ENCODE data around the gene FOLR1.

FOLR1 gene

DNA sequence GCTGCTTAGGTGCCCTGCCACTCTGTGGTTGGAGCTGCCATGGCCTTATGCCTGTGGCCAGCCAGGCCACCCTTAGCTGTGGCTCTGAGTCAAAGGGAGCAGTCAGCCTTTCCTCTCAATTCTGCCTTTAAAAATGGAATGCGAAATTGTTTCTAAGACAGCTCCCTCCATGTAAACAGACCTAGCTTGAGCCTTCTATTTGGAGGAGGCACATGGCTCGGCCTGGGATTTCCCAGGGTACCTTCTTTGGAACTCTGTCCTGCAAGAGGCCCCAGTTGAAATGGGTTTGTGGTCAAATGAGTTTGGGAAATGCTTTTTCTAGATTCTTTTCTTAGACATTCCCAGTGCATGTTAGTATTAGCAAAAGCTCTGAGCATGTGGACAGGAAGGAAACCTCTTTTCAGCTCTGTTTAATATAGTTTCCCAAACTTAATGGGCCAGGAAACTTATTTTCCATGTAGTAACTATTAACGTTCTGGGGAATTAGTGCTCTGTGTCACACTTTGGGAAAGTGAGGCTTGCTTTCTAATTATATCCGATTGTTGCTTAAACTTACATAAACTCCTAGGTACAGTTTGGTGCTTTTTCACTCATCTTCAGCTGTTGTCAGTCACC, 44.2 kb downstream of the FOLR1 start:
- TF ChIP-seq, protein P1, sequence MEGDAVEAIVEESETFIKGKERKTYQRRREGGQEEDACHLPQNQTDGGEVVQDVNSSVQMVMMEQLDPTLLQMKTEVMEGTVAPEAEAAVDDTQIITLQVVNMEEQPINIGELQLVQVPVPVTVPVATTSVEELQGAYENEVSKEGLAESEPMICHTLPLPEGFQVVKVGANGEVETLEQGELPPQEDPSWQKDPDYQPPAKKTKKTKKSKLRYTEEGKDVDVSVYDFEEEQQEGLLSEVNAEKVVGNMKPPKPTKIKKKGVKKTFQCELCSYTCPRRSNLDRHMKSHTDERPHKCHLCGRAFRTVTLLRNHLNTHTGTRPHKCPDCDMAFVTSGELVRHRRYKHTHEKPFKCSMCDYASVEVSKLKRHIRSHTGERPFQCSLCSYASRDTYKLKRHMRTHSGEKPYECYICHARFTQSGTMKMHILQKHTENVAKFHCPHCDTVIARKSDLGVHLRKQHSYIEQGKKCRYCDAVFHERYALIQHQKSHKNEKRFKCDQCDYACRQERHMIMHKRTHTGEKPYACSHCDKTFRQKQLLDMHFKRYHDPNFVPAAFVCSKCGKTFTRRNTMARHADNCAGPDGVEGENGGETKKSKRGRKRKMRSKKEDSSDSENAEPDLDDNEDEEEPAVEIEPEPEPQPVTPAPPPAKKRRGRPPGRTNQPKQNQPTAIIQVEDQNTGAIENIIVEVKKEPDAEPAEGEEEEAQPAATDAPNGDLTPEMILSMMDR (IDR thresholded peaks at IDR 0.05), result no peak
- peaks cover 60 to 71% (median 66%) of the 10 kb centered on the region in 3 donors for H3K36me3 ChIP-seq
- H3K27ac ChIP-seq, result no peak overlapping the region
- H3K9me3 ChIP-seq, result no peaks in the 10 kb centered on the region
- intact Hi-C loops (cut with DNase I; ENCODE audit: low total_unique reads), result no loop called here
- peaks cover 0 to 39% (median 33%) of the 10 kb centered on the region in 4 donors for H3K4me1 ChIP-seq
- H3K27me3 ChIP-seq, result peaks cover 0 to 7% of the 10 kb centered on the region in 2 donors
- H3K4me3 ChIP-seq, result no peak overlapping the region
- no peak for DNase-seq

DNA sequence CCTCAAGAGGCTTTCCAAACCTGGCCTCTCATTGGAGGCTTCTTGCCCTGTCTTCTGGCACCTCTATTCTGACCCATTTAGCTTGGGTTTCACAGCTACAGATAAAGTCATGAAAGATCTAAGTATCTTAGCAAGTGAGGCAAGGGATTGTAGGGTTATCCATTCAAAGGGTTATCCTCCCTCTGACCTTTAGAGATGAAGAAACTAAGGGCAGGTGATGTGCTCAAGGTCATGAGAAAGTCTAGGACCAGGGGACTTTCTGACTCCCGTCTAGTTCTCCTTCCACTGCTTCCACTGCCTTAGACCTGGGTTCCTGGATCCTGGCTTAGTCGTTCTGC, 44.8 kb downstream of the FOLR1 start:
- TF ChIP-seq, protein P1 (IDR thresholded peaks at IDR 0.05), result no peak
- H3K4me3 ChIP-seq, result no peak overlapping the region
- no peaks in the 10 kb centered on the region for H3K9me3 ChIP-seq
- intact Hi-C loops (cut with DNase I; ENCODE audit: low total_unique reads), result no loop called here
- no peak for DNase-seq
- H3K4me1 ChIP-seq, result peaks cover 0 to 40% (median 33%) of the 10 kb centered on the region in 4 donors
- no peak overlapping the region for H3K27ac ChIP-seq
- peaks cover 0 to 12% of the 10 kb centered on the region in 2 donors for H3K27me3 ChIP-seq
- H3K36me3 ChIP-seq, result peaks cover 55 to 65% (median 61%) of the 10 kb centered on the region in 3 donors

DNA sequence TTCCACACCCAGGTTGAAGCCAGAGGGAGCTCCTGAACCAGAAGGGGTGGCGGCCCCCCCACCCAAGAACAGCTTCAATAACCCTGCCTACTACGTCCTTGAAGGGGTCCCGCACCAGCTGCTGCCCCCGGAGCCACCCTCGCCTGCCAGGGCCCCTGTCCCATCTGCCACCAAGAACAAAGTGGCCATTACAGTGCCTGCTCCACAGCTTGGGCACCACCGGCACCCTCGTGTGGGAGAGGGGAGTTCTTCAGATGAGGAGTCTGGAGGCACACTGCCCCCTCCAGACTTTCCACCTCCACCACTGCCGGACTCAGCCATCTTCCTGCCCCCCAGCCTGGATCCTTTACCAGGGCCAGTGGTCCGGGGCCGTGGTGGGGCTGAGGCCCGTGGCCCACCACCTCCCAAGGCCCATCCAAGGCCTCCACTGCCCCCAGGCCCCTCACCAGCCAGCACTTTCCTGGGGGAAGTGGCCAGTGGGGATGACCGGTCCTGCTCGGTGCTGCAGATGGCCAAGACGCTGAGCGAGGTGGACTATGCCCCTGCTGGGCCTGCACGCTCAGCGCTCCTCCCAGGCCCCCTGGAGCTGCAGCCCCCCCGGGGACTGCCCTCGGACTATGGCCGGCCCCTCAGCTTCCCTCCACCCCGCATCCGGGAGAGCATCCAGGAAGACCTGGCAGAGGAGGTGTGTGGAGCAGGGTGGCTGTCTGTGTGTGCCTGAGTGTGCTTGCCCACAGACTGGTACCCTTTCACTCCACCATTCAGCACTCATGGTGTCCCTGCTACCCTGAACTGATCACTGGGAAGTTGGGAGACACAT, 45.4 kb downstream of the FOLR1 start:
- peak overlapping the region; percentile 0 to 5 for H3K27ac ChIP-seq
- TF ChIP-seq, protein P1 (IDR thresholded peaks at IDR 0.05), result no peak
- no peak overlapping the region for H3K4me3 ChIP-seq
- H3K4me1 ChIP-seq, result peaks cover 0 to 40% (median 33%) of the 10 kb centered on the region in 4 donors
- intact Hi-C loops (cut with DNase I; ENCODE audit: low total_unique reads), result no loop called here
- no peaks in the 10 kb centered on the region for H3K9me3 ChIP-seq
- no peak for DNase-seq
- peaks cover 0 to 18% of the 10 kb centered on the region in 2 donors for H3K27me3 ChIP-seq
- H3K36me3 ChIP-seq, result peaks cover 49 to 59% (median 55%) of the 10 kb centered on the region in 3 donors

DNA sequence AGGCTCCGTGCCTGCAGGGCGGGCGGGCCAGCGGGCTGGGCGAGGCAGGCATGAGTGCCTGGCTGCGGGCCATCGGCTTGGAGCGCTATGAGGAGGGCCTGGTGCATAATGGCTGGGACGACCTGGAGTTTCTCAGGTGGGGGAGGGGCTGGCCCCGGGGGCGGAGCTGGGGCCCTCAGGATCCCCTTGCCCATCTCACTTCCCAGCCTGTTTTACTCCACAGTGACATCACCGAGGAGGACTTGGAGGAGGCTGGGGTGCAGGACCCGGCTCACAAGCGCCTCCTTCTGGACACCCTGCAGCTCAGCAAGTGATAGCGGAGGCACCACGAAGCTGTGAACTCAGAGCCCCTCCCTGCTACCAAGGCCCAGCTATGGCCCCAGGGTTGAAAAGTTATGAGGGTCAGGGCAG, 46.1 kb downstream of the FOLR1 start:
- intact Hi-C loops (cut with DNase I; ENCODE audit: low total_unique reads), result no loop called here
- TF ChIP-seq, protein P1 (IDR thresholded peaks at IDR 0.05), result peak; percentile 55 to 71
- no peak for DNase-seq
- Histone ChIP-seq H3K4me1 (peaks cover 0 to 40% (median 33%) of the 10 kb centered on the region in 4 donors), H3K4me3 (no peak overlapping the region), H3K27ac (peak overlapping the region; percentile 0 to 54), H3K9me3 (no peaks in the 10 kb centered on the region), H3K27me3 (peaks cover 0 to 25% of the 10 kb centered on the region in 2 donors), H3K36me3 (peaks cover 42 to 52% (median 48%) of the 10 kb centered on the region in 3 donors)

DNA sequence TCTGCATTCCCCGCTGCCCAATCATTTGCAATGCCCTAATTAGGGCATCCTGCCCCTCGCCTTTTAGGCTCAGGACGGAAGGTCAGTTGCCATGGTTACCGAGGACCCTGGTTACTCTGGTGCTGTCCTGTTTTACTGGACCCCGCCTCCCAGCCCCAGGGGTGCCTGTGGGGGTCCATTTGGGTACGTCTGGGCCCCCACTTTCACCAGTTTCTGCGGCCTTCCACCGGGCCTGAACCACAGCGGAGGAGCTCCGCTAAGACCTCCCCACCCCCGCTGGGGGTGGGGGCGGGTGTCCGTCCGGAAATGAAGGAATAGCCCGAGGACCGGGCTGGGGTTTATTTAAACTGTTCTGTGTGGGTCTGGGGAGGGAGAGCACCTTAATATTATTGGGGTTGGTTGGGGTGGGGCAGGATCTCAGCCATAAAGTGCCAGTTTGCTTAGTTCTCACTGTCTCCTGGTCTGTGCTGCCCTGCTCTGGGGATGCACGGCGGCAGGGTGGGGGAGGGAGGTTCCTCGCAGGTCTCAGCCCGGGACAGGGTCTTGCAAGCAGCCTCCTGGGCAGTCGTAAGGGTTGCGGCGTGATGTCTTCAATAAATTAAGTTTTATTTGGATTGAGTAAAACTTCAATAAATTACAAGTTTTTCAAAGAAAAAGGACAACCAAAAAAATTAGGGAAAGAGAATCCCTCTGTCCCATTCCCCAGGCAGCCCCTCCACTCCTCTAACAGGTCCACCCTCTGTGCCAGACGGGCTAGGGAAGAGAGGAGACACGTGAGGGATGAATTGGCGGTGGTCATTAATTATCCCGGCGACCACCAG, 46.8 kb downstream of the FOLR1 start:
- H3K4me3 ChIP-seq, result peak overlapping the region; percentile 44 to 55
- no peaks in the 10 kb centered on the region for H3K9me3 ChIP-seq
- intact Hi-C loops (cut with DNase I; ENCODE audit: low total_unique reads), result no loop called here
- peaks cover 35 to 46% (median 41%) of the 10 kb centered on the region in 3 donors for H3K36me3 ChIP-seq
- H3K4me1 ChIP-seq, result peaks cover 0 to 42% (median 35%) of the 10 kb centered on the region in 4 donors
- peak overlapping the region; percentile 0 to 54 for H3K27ac ChIP-seq
- TF ChIP-seq, protein P1 (IDR thresholded peaks at IDR 0.05), result no peak
- no peak for DNase-seq
- peaks cover 4 to 32% of the 10 kb centered on the region in 2 donors for H3K27me3 ChIP-seq
